Activated CD4-positive, alpha-beta T cell treated with anti-CD3 and anti-CD28 coated beads, Interleukin-2, Interleukin-4, amounts not matched to agents 100 ng/mL and 50 ng/mL, durations not matched to agents 16 hours and 8 hours (primary cell): Measurements from ENCODE around the gene BCAS3.
"Not testable (repeated sequence)": the region's sequence is repeated elsewhere in the genome, so short reads cannot be mapped to it uniquely, and the experiment has no call there.

Experiments used
- DNase-seq: peaks from one replicate; pipeline ENCODE4 v3.0.0-alpha.2; 2020; ENCODE audit warnings: low spot score

BCAS3 gene

GRCh38 chr17:61130330-61130729, 452.7 kb downstream of the BCAS3 start:
- no peak for DNase-seq

GRCh38 chr17:61131585-61131984, 453.9 kb downstream of the BCAS3 start:
- no peak for DNase-seq

DNA sequence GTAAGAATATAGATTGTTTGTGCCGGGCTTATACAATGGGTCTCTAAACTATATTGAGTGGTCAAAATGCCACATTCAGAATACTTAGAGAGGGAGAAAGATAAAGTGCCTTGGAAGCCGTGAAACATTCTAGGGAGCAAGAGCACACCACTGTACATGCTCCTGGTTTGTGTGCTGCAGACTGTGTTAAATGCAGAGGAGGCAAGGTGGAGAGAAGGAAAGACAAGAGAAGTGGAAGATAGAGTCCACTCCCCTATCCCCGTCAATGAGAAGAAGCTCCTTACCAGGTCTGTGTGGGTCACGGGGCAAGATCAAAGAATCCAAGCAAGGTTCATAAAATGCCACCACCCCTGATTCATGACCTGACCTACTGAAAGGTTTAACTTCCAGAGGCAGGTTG, 454.9 kb downstream of the BCAS3 start:
- DNase-seq: no peak

GRCh38 chr17:61133853-61134252, 456.2 kb downstream of the BCAS3 start:
- DNase-seq: no peak

DNA sequence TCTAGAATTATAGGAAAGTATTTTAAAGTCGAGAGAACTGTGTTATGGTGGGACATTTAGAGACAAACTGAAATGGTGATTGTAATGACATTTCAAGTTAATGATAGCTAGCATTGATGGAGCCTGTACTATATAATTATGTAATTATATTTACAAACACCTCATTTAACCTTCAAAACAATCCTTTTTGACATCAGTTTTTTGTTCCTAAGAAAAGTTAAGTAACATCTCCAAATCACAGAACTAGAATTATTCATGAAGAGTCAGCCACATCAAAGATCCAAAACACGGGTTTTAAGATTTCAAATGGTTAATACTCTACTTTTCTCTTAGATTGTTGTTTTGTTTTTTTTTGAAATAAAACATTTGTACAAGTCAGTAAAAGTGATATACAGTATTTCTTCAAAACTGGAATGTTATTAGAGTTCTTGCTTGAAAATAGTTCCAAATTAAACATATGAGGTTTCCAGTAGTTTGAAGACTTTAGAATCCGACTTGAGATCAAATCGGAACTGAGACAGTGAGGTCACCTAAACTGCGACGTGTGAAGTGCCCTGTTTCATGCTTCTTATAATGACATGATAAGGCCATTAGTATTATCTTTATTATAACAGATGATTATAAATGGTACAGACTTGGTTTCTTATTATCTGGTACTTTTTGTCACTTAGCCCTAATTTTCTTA, 457.0 kb downstream of the BCAS3 start:
- no peak for DNase-seq

- no peak for DNase-seq
Measured at GRCh38 chr17:61135782-61136181, 458.1 kb downstream of the BCAS3 start.

GRCh38 chr17:61136296-61136695, 458.6 kb downstream of the BCAS3 start:
- DNase-seq: no peak

GRCh38 chr17:61139219-61139618, 461.6 kb downstream of the BCAS3 start:
- peak; percentile 69 for DNase-seq

GRCh38 chr17:61140081-61140786, 462.6 kb downstream of the BCAS3 start:
- DNase-seq: no peak

GRCh38 chr17:61143026-61143425, 465.4 kb downstream of the BCAS3 start:
- DNase-seq: no peak

DNA sequence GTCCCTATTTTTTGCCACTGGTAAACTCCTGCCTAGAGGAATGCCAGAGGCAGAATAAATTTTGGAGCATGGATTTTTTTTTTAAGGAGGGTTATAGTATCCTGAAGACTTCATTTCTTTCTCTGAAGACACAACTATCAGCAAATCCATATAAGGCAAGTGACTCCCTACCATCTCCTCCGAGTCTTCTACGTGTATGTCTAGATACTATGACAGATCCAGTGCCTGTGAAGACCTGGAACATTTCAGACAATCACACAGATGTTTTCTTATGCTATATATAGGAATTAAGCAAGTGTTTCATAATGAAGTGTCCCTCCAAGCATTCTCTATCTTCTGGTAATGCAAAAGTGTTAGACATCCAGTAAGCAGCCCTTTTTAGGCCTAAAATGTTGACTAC, 466.5 kb downstream of the BCAS3 start:
- no peak for DNase-seq

GRCh38 chr17:61144617-61145564, 467.2 kb downstream of the BCAS3 start:
- DNase-seq: no peak

DNA sequence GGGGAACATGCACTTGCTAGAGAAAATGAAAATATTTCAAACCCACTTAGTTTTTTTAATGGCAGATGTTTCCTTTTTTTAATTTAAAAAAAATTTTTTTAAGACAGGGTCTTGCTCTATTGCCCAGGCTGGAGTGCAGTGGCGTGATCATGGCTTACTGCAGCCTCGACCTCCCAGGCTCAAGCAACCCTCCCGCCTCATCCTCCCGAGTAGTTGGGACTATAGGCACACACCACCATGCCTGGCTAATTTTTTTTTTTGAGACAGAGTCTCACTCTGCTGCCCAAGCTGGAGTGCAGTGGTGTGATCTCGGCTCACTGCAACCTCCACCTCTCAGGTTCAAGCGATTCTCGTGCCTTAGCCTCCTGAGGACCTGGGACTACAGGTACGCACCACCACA, 469.2 kb downstream of the BCAS3 start:
- not testable (repeated sequence) for DNase-seq

DNA sequence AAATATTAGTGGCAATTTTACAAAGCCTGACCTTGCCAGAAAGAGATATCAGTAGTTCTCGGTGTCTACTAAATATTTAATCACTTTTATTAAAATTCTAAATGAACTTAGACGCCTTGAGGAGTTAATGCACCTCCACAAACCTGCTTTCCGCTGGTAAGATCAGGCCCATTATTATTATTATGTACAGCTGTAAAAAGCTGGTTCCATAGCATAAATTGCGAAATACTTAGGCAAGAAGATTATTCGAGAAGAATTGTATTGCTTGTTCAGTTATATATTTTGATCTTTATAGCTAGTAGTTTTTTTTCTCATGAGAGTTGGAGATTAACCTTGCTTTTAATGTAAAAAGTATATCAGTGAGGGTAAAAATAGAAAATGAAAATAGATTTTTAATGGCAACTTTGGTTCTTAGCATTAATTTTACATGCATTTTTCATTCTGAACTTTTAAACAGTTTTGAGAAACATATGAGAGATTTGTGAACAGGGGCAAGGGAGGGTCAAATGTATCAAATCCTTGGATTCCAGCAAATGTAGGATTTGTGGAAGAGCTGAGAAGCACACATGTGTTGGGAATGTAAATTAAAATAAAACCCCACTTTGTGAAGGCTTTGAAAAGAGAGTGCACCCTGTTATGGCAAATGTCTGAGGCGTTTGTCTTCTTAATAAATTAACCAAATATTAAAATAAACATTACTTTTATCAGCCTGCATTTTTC, 471.6 kb downstream of the BCAS3 start:
- no peak for DNase-seq

DNA sequence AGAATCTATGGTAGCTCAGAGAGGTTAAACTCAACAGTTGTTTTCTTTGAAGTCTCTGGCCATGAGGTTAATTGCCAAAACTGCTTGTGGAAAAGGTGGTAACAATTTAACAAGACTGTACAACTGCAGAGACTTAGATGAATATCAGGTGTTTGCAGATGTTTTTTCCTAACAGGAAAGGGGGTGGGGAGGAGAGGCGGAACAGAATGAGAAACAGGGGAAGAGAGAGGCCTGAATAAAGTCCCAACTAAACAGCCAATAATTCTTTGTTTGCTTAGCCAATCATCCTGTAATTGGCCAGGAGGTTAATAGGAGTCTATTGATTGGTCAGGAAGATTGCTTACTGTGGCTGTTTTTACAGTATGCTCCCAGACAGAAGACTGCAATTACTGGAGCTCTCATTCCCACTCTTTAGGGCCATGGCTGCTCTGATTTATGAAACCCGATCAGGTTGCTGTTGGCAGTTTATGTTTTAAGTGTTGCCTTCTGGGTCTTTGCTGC, 472.3 kb downstream of the BCAS3 start:
- DNase-seq: no peak

DNA sequence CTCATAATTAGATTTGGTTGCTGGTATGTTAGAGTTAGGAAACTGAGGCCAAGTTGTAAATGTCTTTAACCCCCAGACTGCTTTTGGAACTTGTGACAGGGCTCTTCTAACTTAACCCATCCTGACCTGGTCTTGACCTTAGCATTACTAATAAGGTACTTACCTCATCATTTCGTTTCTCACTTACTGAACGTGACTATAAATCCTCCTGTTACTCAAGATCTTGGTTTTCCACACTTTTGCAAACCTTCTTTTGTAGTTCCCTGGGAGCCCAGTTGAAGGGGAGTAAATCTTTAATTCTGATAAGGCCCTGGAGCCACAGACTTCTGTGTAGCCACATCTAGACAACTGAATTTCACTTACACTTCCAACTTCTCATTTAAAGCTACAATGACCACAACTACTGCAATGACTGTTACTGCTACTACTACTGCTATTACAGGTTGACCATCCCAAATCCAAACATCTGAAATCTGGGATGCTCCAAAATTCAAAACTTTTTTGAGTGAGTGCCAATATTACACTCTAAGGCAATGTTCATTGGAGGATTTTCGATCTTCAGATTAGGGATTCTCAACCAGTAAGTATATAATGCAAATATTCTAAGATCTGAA, 473.1 kb downstream of the BCAS3 start:
- DNase-seq: no peak

DNA sequence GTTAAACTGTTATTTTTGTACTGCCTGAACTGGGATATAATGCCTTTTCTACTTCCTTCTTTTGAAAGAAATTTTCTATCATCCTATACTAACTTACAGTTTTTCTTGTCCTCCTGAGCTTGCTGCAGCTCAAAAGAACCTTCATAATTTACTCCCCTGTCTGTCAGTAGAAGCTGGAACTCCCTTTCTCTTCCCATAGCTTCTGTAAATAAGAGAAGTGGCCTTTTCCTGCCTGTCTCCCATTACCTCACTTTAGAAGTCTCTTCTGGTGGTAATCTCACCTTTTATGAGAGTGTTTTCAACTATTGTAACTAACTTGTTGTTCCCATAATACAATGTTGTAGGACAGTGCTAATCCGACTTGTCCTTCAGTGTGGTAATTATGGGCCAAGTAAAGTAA, 475.2 kb downstream of the BCAS3 start:
- no peak for DNase-seq

DNA sequence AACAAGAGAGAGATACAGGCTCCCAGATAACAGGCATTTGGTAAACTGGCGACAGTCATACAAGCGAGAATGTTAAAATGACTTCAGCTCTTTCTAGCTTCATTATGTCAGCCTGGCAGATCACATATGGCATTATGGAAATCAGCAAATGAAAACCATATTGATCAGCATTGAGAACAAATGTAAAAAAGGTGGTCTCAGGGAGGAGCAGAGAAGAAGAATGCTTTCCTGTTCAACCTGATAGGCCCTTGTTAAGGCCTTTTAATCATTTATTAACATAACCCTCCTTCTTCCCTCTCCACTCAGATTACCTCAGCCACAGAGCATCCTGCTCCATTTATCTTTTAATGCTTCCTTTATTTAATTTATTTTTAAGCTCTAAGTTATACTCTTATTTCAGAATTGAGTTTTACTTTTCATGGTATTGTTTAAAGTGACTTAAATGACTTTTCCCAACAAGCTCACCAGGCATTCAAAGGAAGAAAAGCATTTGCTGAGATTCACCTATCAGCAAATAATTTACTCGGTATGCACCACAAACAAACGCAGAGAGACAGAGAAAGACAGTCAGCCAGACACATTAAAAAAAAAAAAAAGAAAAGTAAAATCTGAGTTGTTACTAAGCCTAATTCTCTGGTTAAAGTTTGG, 478.1 kb downstream of the BCAS3 start:
- DNase-seq: no peak

GRCh38 chr17:61157246-61157886, 479.7 kb downstream of the BCAS3 start:
- DNase-seq: no peak

GRCh38 chr17:61158376-61158775, 480.7 kb downstream of the BCAS3 start:
- no peak for DNase-seq
